Hypothalamus (tissue), 51 donors: ENCODE results near the gene TENM4.

Experiments used
- DNase-seq, 51 donors: peaks; one replicate each; lab custom pipeline; 2025; lab: John Stamatoyannopoulos, UW

Gene TENM4

DNA sequence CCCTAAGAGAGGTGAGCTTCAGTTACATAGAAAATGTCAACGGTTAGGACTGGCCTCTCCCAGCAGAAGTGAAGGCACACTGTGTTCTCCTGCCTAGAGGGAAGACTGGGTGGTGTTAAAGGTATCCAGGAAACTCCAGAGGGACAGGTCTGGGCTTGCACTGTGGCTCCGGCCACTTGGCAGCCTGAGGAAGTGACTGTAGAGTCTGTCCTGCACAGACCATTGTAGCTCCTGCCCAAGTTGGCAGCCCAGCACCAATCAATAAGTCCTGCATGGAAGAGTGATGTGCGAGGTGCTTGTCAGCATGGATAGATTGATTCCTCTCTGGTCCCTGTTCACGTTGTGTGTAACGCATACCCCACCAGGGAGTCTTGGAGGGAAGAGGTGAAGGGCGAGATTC, 284.8 kb downstream of the TENM4 start:
- no peak for DNase-seq

DNA sequence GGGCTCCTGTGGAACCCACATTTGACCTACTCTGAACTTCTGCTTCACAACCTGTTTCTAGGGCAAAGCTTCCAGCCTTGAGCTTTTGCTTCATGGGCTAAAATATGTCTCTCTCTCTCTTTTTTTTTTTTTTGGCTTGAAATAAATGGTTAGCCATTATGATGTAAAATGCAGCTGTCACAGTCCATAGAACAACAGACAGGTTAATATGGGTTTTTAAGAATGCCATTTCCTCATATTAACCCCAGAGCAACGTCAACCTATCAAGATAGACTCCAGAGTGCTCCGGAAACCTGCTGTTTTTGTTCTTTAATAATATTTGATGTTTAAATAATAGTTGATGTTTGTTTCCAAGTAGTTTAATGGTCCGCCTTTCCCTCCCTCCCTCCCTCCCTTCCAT, 285.6 kb downstream of the TENM4 start:
- DNase-seq, result no peak

DNA sequence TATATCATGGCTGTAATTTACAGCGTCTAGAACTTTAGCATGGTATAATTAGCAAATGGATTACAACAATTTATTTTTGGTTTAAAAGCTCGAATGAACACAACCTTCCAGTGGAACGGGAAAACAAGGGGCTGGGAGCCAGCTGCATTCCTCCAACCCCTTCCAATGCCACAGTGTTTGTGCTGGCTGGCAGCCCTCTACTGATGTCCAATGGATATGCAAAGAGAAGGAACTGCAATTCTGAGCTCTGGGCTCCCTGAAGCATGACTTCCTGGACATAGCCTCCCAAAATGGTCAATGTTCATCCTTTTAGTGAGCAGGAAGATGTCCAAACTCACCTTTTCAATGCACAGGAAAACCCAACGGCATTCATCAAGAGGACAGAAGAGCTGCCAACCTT, 288.3 kb downstream of the TENM4 start:
- peak in 9 of 51 donors; percentile 3 to 43 (median 11) for DNase-seq

DNA sequence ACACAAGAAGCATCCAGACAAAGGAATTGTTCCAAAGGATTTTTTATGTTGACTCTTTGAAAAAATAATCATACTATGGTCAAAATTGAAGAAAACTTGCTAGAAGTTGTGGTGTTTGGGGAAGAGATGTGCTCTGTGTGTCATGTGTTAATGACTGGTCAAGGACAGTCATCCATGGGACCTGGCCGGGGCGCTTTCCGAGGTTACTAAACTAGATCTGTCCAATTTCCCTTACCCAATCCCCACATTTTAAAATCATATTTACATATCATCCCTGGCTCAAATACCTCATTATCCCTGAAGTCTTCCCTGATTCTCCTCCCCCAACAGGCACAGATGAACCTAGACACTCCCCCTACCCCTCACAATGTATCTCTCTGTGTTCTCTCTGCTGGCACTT, 289.4 kb downstream of the TENM4 start:
- no peak for DNase-seq

DNA sequence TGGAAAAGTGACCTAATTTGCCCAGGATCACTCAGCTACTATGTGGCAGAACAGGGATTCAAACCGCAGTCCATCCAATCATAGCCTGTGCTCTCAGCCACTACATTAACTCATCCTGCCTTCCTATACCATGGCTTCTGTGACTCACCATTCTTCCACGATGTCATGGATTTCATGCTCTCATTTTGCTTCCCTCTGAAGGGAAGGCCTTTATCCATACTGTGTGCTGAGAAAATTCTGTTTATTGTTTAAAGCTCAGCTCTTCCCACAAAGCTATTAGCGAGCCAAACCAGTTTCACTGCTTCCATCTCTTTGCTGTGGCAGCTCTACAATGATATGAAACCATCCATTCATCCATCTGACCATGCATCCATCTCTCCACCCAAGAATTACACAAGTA, 289.9 kb downstream of the TENM4 start:
- no peak for DNase-seq

DNA sequence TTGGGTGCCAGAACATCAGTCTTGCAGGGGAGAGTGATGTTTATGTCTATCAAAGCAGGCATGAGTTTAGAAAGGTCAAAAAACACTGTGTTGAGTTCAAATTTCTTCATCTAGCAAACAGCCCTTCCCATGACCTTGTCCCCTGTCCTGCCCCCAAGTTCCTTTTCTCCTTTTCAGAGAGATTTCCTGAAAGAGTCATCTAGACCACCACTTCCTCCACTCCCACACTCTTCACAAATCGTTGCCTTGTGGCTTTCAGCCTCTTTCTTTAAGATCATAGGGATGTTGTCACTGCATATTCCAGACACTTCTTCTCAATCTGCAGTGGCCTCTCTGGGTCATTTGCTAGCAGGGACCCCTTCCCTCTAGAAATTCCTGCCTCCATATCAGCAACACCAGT, 290.5 kb downstream of the TENM4 start:
- no peak for DNase-seq

DNA sequence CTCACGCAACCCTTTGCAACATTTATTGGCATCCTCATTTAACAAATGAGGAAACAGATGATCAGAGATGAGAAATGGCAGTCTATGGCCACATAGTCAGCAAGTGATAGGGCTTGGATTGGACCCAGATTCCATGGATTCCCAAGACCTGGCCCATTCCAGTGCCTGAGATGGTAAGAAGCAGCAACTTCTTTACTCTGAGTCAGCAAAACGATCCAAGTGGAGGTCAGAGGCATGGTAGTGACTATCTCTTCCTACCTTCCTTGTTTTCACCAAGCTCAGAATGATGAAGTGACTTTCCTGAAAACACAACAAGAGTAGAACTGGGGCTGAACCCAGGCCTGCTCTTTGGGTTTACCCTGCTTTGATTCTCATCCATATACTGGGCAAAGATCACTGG, 293.1 kb downstream of the TENM4 start:
- DNase-seq, result no peak

DNA sequence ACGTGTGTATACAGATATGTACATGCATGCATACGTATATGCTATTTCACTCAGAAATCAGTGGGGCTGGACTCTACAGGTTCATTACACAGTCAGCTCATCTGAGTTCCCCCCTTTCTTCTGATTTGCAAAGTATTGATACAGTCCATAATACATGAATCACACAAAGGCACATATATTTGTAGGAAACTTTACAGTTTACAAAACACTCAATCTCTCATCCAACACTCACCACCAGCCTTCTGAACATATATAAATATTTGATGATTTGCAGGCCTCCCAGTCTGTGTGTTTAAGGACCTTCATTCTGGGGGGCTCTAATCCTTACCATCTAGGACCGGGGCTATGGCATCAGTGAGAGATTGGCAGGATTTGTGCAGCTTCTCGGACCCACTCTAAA, 293.8 kb downstream of the TENM4 start:
- DNase-seq, result no peak

DNA sequence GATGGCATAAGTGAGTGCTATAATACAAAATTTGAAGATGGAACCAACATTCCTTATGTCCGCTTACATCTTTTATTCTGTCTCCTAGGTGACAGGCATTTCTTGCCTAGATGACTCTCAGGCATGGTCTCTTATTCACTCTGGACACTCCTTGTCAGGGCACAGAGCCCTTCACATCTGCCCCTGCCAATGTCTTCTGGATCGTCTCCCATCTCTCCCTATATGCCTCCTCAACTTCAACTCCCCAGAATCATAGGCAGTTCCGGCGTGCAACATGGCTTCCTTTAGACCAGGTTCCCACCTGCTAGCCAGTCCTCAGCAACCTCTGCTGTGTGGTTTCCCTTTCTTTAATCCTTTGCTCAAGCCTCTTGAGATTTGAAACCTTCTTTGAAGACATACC, 300.9 kb downstream of the TENM4 start:
- DNase-seq, result no peak

DNA sequence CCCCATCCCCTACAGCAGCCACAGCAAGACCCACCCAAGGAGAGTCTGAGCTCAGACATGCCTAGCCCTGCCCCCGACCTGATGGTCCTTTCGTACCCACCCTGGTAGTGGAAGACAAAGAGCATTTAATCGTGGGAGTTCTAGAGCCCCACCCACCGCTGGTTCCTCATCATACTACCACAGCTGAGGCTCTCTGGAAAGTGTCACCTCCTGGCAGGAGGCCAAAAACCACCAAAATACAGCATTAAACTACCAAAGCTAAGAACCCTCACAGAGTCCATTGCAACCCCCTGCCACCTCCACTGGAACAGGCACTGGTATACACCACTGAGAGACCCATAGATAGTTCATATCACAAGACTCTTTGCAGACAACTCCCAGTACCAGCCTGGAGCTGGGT, 311.1 kb downstream of the TENM4 start:
- DNase-seq, result no peak

DNA sequence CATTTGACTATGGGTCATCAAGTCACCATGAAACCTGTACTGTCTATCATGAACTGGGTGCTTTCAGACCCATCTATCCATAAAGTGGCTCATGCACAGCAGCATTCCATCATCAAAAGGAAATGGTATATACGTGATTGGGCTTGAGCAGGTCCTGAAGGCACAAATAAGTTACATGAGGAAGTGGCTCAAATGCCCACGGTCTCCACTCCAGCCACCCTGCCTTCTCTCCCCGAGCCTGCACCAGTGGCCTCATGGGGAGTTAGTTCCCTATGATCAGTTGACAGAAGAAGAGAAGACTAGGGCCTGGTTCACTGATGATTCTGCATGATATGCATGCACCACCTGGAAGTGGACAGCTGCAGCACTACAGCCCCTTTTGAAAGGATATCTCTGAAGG, 312.5 kb downstream of the TENM4 start:
- no peak for DNase-seq

DNA sequence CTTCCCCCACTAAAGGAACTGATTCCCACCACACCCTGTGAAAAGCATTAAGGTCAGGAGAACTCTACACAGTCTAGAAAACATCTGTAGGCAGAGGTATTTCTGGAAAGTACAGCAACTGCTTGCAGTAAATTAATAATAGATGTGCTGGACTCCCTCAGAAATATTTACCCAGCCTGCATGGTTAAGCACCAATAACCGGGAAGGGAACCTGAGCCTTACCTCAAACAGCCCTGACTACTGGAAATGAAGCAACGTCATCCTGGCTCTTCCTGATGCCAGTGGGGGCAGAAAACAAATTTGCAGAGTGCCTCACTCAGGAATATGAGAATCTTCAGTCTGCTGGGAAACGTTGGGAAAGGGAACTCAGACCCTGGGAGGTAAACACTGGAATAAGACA, 318.1 kb downstream of the TENM4 start:
- no peak for DNase-seq

DNA sequence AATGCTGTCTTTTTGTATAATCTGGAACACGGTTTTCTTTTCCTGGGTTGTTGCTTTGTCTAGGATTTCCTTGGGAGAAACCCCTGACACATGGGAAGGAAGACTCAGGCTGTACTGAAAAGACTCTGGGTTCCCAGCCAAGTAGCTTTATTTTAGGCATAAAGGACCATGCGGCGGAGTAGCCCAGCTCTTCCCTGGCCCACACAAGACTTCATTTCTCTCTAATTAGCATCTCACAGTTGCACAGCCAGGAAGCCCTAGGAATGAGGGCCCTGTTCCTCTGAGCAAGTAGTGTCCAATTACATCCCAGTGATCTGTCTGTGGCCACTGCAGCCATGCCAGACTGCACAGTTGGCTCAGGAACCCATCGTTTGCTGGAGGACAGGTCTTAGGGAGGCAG, 319.5 kb downstream of the TENM4 start:
- DNase-seq, result peak in 9 of 51 donors; percentile 2 to 51 (median 15)

DNA sequence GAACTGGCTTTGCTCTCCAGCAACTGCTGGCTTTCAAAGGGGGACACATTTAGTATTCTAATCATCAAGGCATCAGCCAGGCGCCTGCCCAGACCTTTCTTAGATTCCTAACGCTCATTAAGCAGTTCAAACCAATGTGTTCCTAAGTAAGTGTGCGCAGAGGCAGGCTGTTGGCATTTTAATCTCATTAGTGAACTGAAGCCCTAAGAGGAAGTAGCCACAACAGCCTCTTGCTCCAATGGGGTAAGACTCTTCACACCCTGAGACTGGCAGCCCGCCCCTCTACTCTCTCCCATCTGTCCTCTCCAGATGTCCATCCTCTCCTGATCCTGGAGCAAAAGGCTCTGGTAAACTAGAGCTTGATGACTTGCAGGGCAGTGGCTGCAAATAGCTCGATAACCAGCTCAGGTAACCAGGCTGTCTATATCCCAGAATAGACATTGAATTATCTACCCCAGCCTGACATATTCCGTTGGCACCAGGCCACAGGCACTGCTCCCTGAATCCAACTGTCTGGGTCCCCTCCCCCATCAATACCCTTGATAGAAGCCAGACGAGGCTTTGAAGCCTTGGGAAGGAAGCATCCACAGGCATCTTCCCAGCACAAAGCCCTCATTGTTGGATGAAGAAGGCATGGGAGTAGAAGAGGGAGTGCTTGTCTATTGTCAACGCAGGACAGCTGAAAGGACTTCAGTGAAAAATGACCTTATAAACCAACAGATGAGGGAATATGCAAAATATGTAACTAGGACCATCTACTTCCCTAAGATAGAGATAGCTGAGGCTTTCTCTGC, 321.1 kb downstream of the TENM4 start:
- DNase-seq, result peak in 31 of 51 donors; percentile 4 to 76 (median 39)

DNA sequence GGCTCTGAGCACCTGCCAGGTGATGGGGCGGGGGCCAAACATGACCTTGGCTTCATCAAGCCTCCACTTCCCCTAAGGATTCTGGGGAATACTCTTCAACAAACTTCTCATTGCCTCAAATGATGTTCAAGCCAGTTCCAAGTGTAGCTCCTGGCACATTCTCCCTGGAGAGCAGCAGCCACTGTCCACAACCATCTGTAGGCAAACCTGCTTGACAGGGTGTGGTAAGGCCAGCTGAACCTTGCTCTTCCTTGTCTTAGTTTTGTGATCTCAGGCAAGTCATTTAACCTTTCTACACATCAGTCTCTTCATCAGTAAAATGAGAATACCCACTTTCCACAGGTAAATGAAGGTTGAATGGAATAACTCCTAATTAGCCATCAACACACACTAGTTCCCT, 323.3 kb downstream of the TENM4 start:
- no peak for DNase-seq

DNA sequence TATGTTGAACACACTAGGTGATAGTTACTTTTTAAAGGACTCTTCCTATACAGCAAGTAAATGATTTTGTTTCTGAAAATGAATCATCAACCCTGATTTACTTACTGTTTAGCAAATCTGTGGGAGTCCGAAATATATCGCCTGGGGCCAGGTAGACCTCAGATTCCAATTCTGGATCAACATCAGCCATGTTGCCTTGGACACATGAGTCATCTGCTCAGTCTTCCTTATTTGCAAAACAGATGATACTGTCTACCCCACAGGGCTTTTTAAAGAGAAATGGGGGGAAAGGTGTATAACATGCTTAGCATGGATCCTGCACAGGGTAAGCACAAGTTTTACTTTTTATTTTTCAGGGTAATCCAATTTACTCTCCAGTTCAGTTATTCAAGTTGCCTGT, 324.2 kb downstream of the TENM4 start:
- DNase-seq, result no peak

DNA sequence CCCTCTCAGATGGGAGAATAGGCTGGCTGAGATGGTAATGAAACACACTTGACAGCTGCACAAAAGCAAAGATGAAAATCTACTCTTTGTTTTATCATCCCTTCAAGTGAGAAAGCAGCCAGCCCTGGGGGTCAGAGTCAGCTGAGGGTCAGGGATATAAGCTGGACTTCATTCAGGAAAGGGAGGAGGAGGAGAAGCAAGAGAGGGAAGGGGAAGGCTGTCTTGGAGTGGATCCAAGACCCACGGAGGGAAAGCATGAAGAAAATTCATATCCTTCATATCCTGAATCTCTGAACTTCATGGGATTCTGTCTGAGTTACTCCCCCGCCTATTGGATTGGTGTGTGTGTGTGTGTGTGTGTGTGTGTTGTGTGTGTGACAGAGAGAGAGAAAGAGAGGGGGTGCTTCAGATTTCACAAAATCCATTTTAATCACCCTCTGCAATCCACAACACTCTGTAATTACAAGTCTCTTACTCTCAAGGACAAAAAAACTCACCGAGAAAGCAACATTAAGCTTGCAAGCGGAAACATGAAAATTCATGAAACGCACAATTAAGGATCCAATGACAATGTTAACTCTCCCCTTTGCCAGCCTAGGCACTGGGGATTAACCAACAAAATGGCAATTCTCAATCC, 327.7 kb downstream of the TENM4 start:
- DNase-seq, result peak in 1 of 51 donors; percentile 31

DNA sequence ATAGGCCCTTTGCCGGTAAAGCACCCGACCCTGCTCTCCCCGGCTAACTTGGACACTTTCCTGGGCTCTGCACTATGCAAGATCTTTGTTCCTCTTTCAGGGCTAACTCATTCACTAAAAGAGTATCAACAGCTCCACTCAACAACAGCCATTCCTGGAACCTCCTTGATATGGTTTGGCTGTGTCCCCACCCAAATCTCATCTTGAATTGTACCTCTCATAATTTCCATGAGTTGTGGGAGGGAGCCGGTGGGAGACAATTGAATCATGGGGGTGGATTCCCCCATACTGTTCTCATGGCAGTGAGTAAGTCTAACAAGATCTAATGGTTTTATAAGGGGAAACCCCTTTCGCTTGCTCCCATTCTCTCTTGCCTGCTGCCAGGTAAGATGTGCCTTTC, 330.0 kb downstream of the TENM4 start:
- no peak for DNase-seq

DNA sequence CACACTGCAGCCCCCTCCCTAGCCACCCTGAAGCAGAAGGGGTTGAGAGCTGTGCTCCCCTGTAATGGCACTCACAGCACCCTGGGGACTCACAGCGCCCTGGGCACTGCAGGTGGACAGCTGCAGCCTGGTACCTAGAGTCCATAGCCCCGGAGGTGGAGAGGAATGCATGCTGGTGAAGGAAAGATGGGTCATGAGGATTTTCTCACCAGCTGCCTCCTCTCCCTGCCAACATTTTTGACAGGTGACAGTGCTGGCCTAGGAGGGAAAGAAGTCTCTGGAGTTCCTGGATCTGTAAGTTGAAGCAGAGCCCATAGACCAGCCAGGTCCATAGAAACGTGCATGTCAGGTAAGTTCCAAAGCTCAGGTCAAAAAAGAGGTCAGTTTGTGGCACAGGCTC, 330.5 kb downstream of the TENM4 start:
- DNase-seq, result no peak

DNA sequence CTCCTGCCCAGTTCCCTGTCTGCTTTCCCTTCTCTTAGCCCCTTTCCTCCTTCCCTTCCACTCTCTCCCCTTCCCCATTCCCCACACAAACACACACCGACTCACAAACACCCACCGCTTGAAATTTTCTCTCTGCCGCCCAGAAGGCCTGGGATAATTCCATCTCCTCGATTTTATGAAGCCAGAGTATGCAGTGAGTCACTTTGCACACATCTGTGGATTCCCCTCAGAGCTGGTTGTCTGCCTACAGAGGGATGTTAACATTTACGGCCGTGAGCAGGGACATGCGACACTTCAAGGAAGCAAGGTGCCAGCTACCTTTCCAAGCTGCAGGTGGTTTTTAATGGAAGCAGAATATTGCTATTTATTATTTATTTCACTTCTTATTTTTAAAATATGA, 332.0 kb downstream of the TENM4 start:
- peak in 1 of 51 donors; percentile 5 for DNase-seq

DNA sequence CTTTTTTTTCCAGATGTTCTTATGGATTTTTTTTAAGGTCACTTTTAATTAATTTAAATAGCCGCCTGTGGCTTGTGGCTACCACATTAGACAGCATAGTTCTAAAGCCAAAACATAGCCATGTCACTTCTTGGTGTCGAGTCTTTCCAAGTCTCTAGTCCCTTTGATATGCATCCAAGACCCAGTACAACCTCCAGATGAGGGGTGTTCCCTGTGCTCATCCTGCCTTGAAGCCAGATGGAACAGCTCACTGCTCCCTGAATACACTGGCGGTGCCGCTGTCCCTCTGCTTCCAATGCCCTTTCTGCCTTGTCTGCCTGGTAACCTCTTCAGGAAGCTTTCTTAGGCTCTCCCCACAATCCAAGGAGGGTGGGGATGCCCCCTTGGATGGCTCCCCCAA, 338.0 kb downstream of the TENM4 start:
- DNase-seq, result no peak

DNA sequence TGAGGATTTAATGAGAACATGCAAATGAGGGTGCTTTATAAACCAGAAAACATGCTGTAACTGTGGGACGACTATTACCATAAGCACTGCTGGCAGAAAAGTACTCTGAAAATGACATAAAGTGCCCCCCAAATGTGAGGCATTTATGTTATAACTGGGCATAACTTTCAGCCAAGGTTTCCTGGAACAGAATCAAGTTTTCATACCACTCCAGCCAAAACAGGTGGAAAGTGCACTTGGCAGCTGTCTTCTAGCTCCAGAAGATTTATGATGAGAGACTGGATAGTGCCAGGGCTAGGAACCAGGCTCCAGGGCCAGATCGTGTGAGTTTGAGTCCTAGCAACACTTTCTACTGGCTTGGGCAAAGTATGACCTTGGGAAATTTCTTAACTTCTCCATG, 339.2 kb downstream of the TENM4 start:
- no peak for DNase-seq
